Left forelimb (tissue), 1 donor: ENCODE results near the gene ATXN1.

ENCODE experiments used
- DNase-seq: peaks from one replicate; pipeline ENCODE4 v3.0.0-alpha.2; 2018; ENCODE audit warnings: low spot score

Gene ATXN1

GRCh38 chr6:16762268-16762549, 949 bp upstream of the ATXN1 start:
- no peak for DNase-seq

- peak; percentile 90 for DNase-seq
Measured at GRCh38 chr6:16761471-16762267, 409 bp upstream of the ATXN1 start.

GRCh38 chr6:16759646-16760515, 1.4 kb downstream of the ATXN1 start:
- DNase-seq, result peak; percentile 91

- no peak for DNase-seq
Measured at GRCh38 chr6:16759181-16759645, 2.0 kb downstream of the ATXN1 start.

- no peak for DNase-seq
Measured at GRCh38 chr6:16758163-16758975, 2.9 kb downstream of the ATXN1 start.

- no peak for DNase-seq
Measured at GRCh38 chr6:16757332-16757731, 3.9 kb downstream of the ATXN1 start.

- no peak for DNase-seq
Measured at GRCh38 chr6:16756660-16757255, 4.5 kb downstream of the ATXN1 start.

- no peak for DNase-seq
Measured at GRCh38 chr6:16755544-16755943, 5.7 kb downstream of the ATXN1 start.

- no peak for DNase-seq
Measured at GRCh38 chr6:16754876-16755275, 6.4 kb downstream of the ATXN1 start.

GRCh38 chr6:16754274-16754673, 7.0 kb downstream of the ATXN1 start:
- DNase-seq, result no peak

- DNase-seq, result no peak
Measured at GRCh38 chr6:16753341-16753740, 7.9 kb downstream of the ATXN1 start.

- DNase-seq, result no peak
Measured at GRCh38 chr6:16752206-16752866, 8.9 kb downstream of the ATXN1 start.

GRCh38 chr6:16751251-16751946, 9.9 kb downstream of the ATXN1 start:
- DNase-seq, result no peak

- no peak for DNase-seq
Measured at GRCh38 chr6:16750566-16750965, 10.7 kb downstream of the ATXN1 start.

GRCh38 chr6:16749516-16750485, 11.5 kb downstream of the ATXN1 start:
- no peak for DNase-seq

GRCh38 chr6:16748025-16748319, 13.3 kb downstream of the ATXN1 start:
- DNase-seq, result no peak

- no peak for DNase-seq
Measured at GRCh38 chr6:16747232-16748024, 13.8 kb downstream of the ATXN1 start.

- DNase-seq, result no peak
Measured at GRCh38 chr6:16746812-16747211, 14.4 kb downstream of the ATXN1 start.

GRCh38 chr6:16746401-16746800, 14.9 kb downstream of the ATXN1 start:
- DNase-seq, result no peak
